Epithelial cell of esophagus (primary cell): ENCODE measurements around the gene SNX32.

Experiments
- DNase-seq: peaks from one replicate; pipeline ENCODE4 v3.0.0; 2010; ENCODE audit warnings: low read depth
- H3K4me3 ChIP-seq: 2 replicates; pipeline ENCODE4 v1.5.1; 2011; ENCODE audit warnings: mild to moderate bottlenecking, low read length, control low read depth
- CTCF ChIP-seq: IDR thresholded peaks from 2 replicates; pipeline ENCODE4 v1.5.1; 2011; ENCODE audit warnings: low read depth, mild to moderate bottlenecking, low read length, control low read depth, inconsistent platforms; ENCODE audit not compliant: insufficient read depth; ENCODE audit errors: missing control alignments

The SNX32 gene

GRCh38 chr11:65850217-65851082, 16.7 kb downstream of the SNX32 start:
- no peak overlapping the region for H3K4me3 ChIP-seq

GRCh38 chr11:65851083-65851579, 17.4 kb downstream of the SNX32 start:
- TF ChIP-seq CTCF = peak; percentile 62
- DNase-seq = no peak
- H3K4me3 ChIP-seq = no peak overlapping the region

More at GRCh38 chr11:65850217-65851082, 16.7 kb downstream of the SNX32 start:
- DNase-seq = no peak
- no peak for TF ChIP-seq CTCF

GRCh38 chr11:65851811-65852507, 18.2 kb downstream of the SNX32 start:
- TF ChIP-seq CTCF = no peak
- H3K4me3 ChIP-seq = no peak overlapping the region
- DNase-seq = no peak

- no peak for TF ChIP-seq CTCF
- DNase-seq = no peak
- no peak overlapping the region for H3K4me3 ChIP-seq
These were observed 18.9 kb downstream of the SNX32 start for GRCh38 chr11:65852508-65853245.

- DNase-seq = no peak
- H3K4me3 ChIP-seq = no peak overlapping the region
- TF ChIP-seq CTCF = no peak
These were observed 19.6 kb downstream of the SNX32 start for GRCh38 chr11:65853246-65853979.

GRCh38 chr11:65854161-65854592, 20.4 kb downstream of the SNX32 start:
- DNase-seq = no peak
- H3K4me3 ChIP-seq = no peak overlapping the region
- TF ChIP-seq CTCF = no peak
